H1 (cell line): ENCODE measurements around the gene TIMM8B. TPM values are rescaled to one million over a fixed set of nuclear protein-coding genes. Genes with fewer than 3 reads are reported as not detected.

Experiments used
- CTCF ChIA-PET: fragments of 300-600 bp; sonication (Branson Sonifier 250); formaldehyde crosslinking; loops from one replicate; lab custom pipeline; 2021; ENCODE audit not compliant: partially characterized antibody; lab: Charles Lee
- POLR2A ChIA-PET: fragments of 300-600 bp; sonication (Branson Sonifier 250); formaldehyde crosslinking; loops from one replicate; lab custom pipeline; 2021; ENCODE audit warnings: inconsistent platforms; ENCODE audit not compliant: partially characterized antibody; lab: Charles Lee
- DNase-seq, 2 experiments: peaks; one replicate each; pipeline versions ENCODE4 v3.0.0 to v3.0.0-alpha.2; 2010 to 2022; ENCODE audit warnings: low spot score in 2 of 2, low read depth in 1 of 2, mixed read lengths in 1 of 2
- FAIRE-seq: peaks from 2 replicates; lab custom pipeline; 2011; peaks lifted over from hg19 to GRCh38; lab: Jason Lieb, UNC
- H2AFZ ChIP-seq: 2 replicates; pipeline ENCODE4 v1.8.1; 2012; ENCODE audit warnings: low read length, inconsistent platforms
- H2AK5ac ChIP-seq: 2 replicates; pipeline ENCODE4 v1.6.1; 2013; ENCODE audit warnings: low read depth, low read length
- H2BK120ac ChIP-seq: replicated peaks from 2 replicates; pipeline ENCODE3; 2013; ENCODE audit warnings: low read depth, low read length, inconsistent platforms
- H2BK12ac ChIP-seq: 2 replicates; pipeline ENCODE4 v1.6.1; 2013; ENCODE audit warnings: low read depth, low read length
- H2BK15ac ChIP-seq: 2 replicates; pipeline ENCODE4 v1.6.1; 2013; ENCODE audit warnings: low read length
- H2BK20ac ChIP-seq: 2 replicates; pipeline ENCODE4 v1.6.1; 2013; ENCODE audit warnings: low read length
- H2BK5ac ChIP-seq: 2 replicates; pipeline ENCODE4 v1.6.1; 2013; ENCODE audit warnings: low read depth, low read length
- H3K14ac ChIP-seq: 2 replicates; pipeline ENCODE4 v1.6.1; 2013; ENCODE audit warnings: inconsistent platforms; ENCODE audit not compliant: insufficient read length
- H3K18ac ChIP-seq: 2 replicates; pipeline ENCODE4 v1.6.1; 2013; ENCODE audit warnings: low read length; ENCODE audit errors: extremely low read depth
- H3K23ac ChIP-seq: 2 replicates; pipeline ENCODE4 v1.6.1; 2013; ENCODE audit warnings: inconsistent platforms; ENCODE audit not compliant: insufficient read length
- H3K23me2 ChIP-seq: 2 replicates; pipeline ENCODE4 v1.6.1; 2013; ENCODE audit warnings: low read depth, low read length
- H3K27ac ChIP-seq: 2 replicates; pipeline ENCODE4 v1.6.1; 2011; ENCODE audit warnings: low read depth, low read length, inconsistent platforms
- H3K27me3 ChIP-seq, 4 experiments: replicated peaks in 1 of 4; 1 replicate in 1 of 4; 2 replicates in 3 of 4; pipeline versions ENCODE4 v1.6.1 to v1.8.1; 2011 to 2013; ENCODE audit warnings: low read length in 3 of 4, mild to moderate bottlenecking in 3 of 4, inconsistent platforms in 2 of 4, mixed read lengths in 2 of 4, moderate library complexity in 1 of 4; ENCODE audit not compliant: control insufficient read depth in 3 of 4, insufficient read depth in 3 of 4; ENCODE audit errors: extremely low read depth in 1 of 4
- H3K36me3 ChIP-seq, 4 experiments: 2 replicates each; pipeline versions ENCODE4 v1.6.1 to v1.8.1; 2011 to 2013; ENCODE audit warnings: mild to moderate bottlenecking in 4 of 4, low read length in 3 of 4, moderate library complexity in 2 of 4, control low read depth in 1 of 4, inconsistent platforms in 1 of 4; ENCODE audit not compliant: insufficient read depth in 4 of 4, control insufficient read depth in 2 of 4
- H3K4ac ChIP-seq: replicated peaks from 2 replicates; pipeline ENCODE3; 2013; ENCODE audit warnings: low read length, low read depth, mixed read lengths, inconsistent platforms; ENCODE audit not compliant: insufficient read length
- H3K4me1 ChIP-seq, 4 experiments: replicated peaks in 1 of 4; 1 replicate in 1 of 4; 2 replicates in 3 of 4; pipeline versions ENCODE4 v1.6.1 to v1.8.1; 2011 to 2013; ENCODE audit warnings: low read length in 3 of 4, inconsistent platforms in 2 of 4, mixed read lengths in 1 of 4; ENCODE audit not compliant: insufficient read depth in 4 of 4, control insufficient read depth in 3 of 4
- H3K4me2 ChIP-seq, 2 experiments: 2 replicates each; pipeline versions ENCODE4 v1.6.1 to v1.8.1; 2011 to 2013; ENCODE audit warnings: low read depth in 2 of 2, low read length in 2 of 2, control low read depth in 1 of 2, inconsistent platforms in 1 of 2, mild to moderate bottlenecking in 1 of 2; ENCODE audit not compliant: insufficient read depth in 1 of 2
- H3K4me3 ChIP-seq, 4 experiments: fragments of 200-600, 300-600 bp in 1 of 4; sonication (generic), shearing (Covaris generic), sonication (Bioruptor Twin) in 1 of 4; 2 replicates each; pipeline versions ENCODE4 v1.5.1 to v1.8.1; 2011 to 2016; ENCODE audit warnings: low read length in 4 of 4, low read depth in 3 of 4, control low read depth in 2 of 4, inconsistent platforms in 2 of 4, mild to moderate bottlenecking in 2 of 4, mixed read lengths in 1 of 4, moderate library complexity in 1 of 4; ENCODE audit not compliant: insufficient read depth in 2 of 4; ENCODE audit errors: extremely low read depth in 1 of 4
- H3K56ac ChIP-seq: replicated peaks from 2 replicates; pipeline ENCODE3; 2013; ENCODE audit warnings: low read depth, mild to moderate bottlenecking, mixed read lengths, low read length, inconsistent platforms; ENCODE audit not compliant: insufficient read length
- H3K79me1 ChIP-seq: 2 replicates; pipeline ENCODE4 v1.6.1; 2013; ENCODE audit warnings: low read depth, low read length, control low read depth
- H3K79me2 ChIP-seq, 2 experiments: 2 replicates each; pipeline versions ENCODE4 v1.6.1 to v1.8.1; 2012 to 2013; ENCODE audit warnings: low read length in 2 of 2, mild to moderate bottlenecking in 2 of 2, inconsistent platforms in 1 of 2; ENCODE audit not compliant: insufficient read depth in 2 of 2, control insufficient read depth in 1 of 2
- H3K9ac ChIP-seq, 4 experiments: replicated peaks in 1 of 4; 1 replicate in 1 of 4; 2 replicates in 3 of 4; pipeline versions ENCODE4 v1.6.1 to v1.8.1; 2011 to 2013; ENCODE audit warnings: low read depth in 3 of 4, low read length in 3 of 4, control low read depth in 2 of 4, mild to moderate bottlenecking in 2 of 4, moderate library complexity in 2 of 4, inconsistent platforms in 1 of 4; ENCODE audit errors: extremely low read depth in 1 of 4
- H3K9me3 ChIP-seq, 2 experiments: 2 replicates each; pipeline versions ENCODE4 v1.6.1 to v1.8.1; 2012 to 2013; ENCODE audit warnings: mild to moderate bottlenecking in 2 of 2, moderate library complexity in 2 of 2, control low read depth in 1 of 2, inconsistent platforms in 1 of 2, low read depth in 1 of 2, low read length in 1 of 2, mixed read lengths in 1 of 2; ENCODE audit not compliant: insufficient read depth in 2 of 2
- H4K20me1 ChIP-seq, 2 experiments: replicated peaks in 1 of 2; 2 replicates each; pipeline versions ENCODE3 to v1.8.1; 2011 to 2013; ENCODE audit warnings: inconsistent platforms in 2 of 2, low read length in 2 of 2, mild to moderate bottlenecking in 1 of 2; ENCODE audit not compliant: insufficient read depth in 2 of 2, control insufficient read depth in 1 of 2
- H4K5ac ChIP-seq: 2 replicates; pipeline ENCODE4 v1.6.1; 2013; ENCODE audit warnings: low read length, low read depth, mixed read lengths, inconsistent platforms; ENCODE audit not compliant: insufficient read length
- H4K8ac ChIP-seq: 2 replicates; pipeline ENCODE4 v1.8.0; 2013; ENCODE audit warnings: mild to moderate bottlenecking, moderate library complexity, low read length, inconsistent platforms; ENCODE audit not compliant: insufficient read depth; ENCODE audit errors: extremely low read depth
- H4K91ac ChIP-seq: replicated peaks from 2 replicates; pipeline ENCODE3; 2013; ENCODE audit warnings: low read length, mixed read lengths, inconsistent platforms; ENCODE audit not compliant: insufficient read length
- BCL11A ChIP-seq, 2 experiments: IDR thresholded peaks; one replicate each; pipeline ENCODE4 v1.6.1; 2011; ENCODE audit warnings: low read depth in 2 of 2, low read length in 2 of 2, mild to moderate bottlenecking in 2 of 2
- CBX8 ChIP-seq: fragments of 300-800, 300-1000 bp; sonication (generic); IDR thresholded peaks from 2 replicates; pipeline ENCODE4 v1.7.1; 2016; ENCODE audit warnings: low read depth, low read length, borderline replicate concordance
- CREB1 ChIP-seq: IDR thresholded peaks from 2 replicates; pipeline ENCODE4 v1.6.1; 2012; ENCODE audit warnings: inconsistent platforms
- EZH2 ChIP-seq: fragments of 200-600 bp; sonication (generic); IDR thresholded peaks from 2 replicates; pipeline ENCODE4 v1.7.1; 2012; ENCODE audit warnings: low read depth, mild to moderate bottlenecking, moderate library complexity, low read length, inconsistent platforms; ENCODE audit not compliant: severe bottlenecking
- KDM4A ChIP-seq: IDR thresholded peaks from one replicate; pipeline ENCODE4 v1.7.1; 2012; ENCODE audit warnings: low read depth, mild to moderate bottlenecking, moderate library complexity, low read length, inconsistent platforms; ENCODE audit not compliant: severe bottlenecking
- PHF8 ChIP-seq: fragments of 200-600 bp; sonication (generic); conservative IDR thresholded peaks from 2 replicates; pipeline ENCODE4 v1.7.1; 2012; ENCODE audit warnings: low read depth, mild to moderate bottlenecking, inconsistent platforms, low read length, moderate library complexity
- POLR2A ChIP-seq, 2 experiments: IDR thresholded peaks; 1 replicate in 1 of 2; 2 replicates in 1 of 2; pipeline ENCODE4 v1.6.1; 2011; ENCODE audit warnings: low read depth in 2 of 2, low read length in 2 of 2, mild to moderate bottlenecking in 2 of 2; ENCODE audit errors: control extremely low read depth in 1 of 2
- POU5F1 ChIP-seq: IDR thresholded peaks from 2 replicates; pipeline ENCODE4 v1.6.1; 2011; ENCODE audit warnings: low read depth, mild to moderate bottlenecking, low read length, moderate library complexity
- RAD21 ChIP-seq, 2 experiments: IDR thresholded peaks in 1 of 2; conservative IDR thresholded peaks in 1 of 2; 2 replicates each; pipeline ENCODE4 v1.6.1; 2011; ENCODE audit warnings: low read depth in 2 of 2, low read length in 2 of 2, improper control_type of control experiment in 1 of 2, inconsistent platforms in 1 of 2, mild to moderate bottlenecking in 1 of 2, moderate library complexity in 1 of 2
- RFX5 ChIP-seq: IDR thresholded peaks from 2 replicates; pipeline ENCODE4 v1.6.1; 2011; ENCODE audit warnings: low read depth, low read length, improper control_type of control experiment, borderline replicate concordance
- whole genome bisulfite sequencing, 2 experiments: shearing (Covaris generic) in 1 of 2; methylation state at CpG; one replicate each; pipeline versions ENCODE4 v1.1.6 to v1.1.7; 2013 to 2015; ENCODE audit warnings: low lambda C conversion rate in 2 of 2, mixed read lengths in 2 of 2, inconsistent platforms in 1 of 2, low coverage in 1 of 2, missing lambda C conversion rate in 1 of 2; ENCODE audit not compliant: insufficient replicate concordance in 2 of 2, insufficient coverage in 1 of 2, insufficient read length in 1 of 2; ENCODE audit errors: extremely low coverage in 1 of 2, missing lambda C conversion rate in 1 of 2; 5-methylcytosine and 5-hydroxymethylcytosine counted together
- polyA plus RNA-seq, 7 experiments: library from polyadenylated mRNA; depleted of rRNA in 3 of 7; stranded (reverse) in 5 of 7; unstranded in 2 of 7; fragments of >200 nt in 5 of 7; fragments of 200-250 nt in 2 of 7; gene quantifications; 1 replicate in 5 of 7; 2 replicates in 1 of 7; 4 replicates in 1 of 7; pipeline versions ENCODE4 v1.2.1 to v1.2.3, GENCODE V29; 2011 to 2013; ENCODE audit warnings: missing spikeins in 2 of 7, mixed read lengths in 2 of 7
- total RNA-seq: library from RNA; stranded (reverse); fragmentation: NEBNext Ultra II Directional; extraction: Animal tissue kit (Norgen Biotek cat#: 25700); gene quantifications from 2 replicates; pipeline ENCODE4 v1.2.1, GENCODE V29; 2021
- TF ChIP-seq, protein P1 (sequence below), 3 experiments: IDR thresholded peaks; 1 replicate in 2 of 3; 2 replicates in 1 of 3; pipeline versions ENCODE4 v1.5.1 to v1.6.1; 2011; ENCODE audit warnings: low read length in 3 of 3, mild to moderate bottlenecking in 3 of 3, inconsistent platforms in 2 of 3, low read depth in 1 of 3, moderate library complexity in 1 of 3; ENCODE audit not compliant: insufficient read depth in 1 of 3; ENCODE audit errors: control extremely low read depth in 1 of 3

TIMM8B gene
- total and polyA plus RNA-seq, 2 of the 8 experiments (the other 6 are each of a cell fraction or from before 2014, with no cell fraction given) = 93.7 to 143 TPM

DNA sequence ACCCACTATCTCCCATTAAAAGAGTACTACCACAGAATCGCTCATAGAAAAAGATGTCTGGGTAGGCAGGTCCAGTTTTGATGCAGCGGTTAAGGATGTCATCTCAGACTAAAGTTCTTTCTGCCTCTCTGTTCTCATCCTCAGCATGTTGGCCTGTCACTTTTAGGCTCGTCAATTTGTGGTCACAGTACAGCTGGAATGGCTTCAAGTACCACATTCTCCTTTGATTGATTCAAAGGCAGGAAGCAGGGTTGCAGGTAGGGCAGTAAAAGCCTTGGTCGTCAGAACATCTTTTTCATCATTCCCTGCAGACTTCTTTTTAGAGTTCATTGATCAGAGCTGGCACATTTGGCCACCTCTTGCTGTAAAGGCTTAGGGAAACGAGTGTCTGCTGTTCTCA, 28.8 kb upstream of the TIMM8B start:
- Histone ChIP-seq H3K9ac (no peak overlapping the region), H3K27ac (no peak overlapping the region), H3K4me1 (no peaks in the 10 kb centered on the region), H3K79me1 (no peaks in the 10 kb centered on the region), H2BK5ac (no peak overlapping the region), H4K20me1 (no peaks in the 10 kb centered on the region), H3K56ac (no peak overlapping the region), H3K14ac (no peak overlapping the region), H2BK20ac (no peak overlapping the region), H4K5ac (no peak overlapping the region), H2BK120ac (no peak overlapping the region), H2AK5ac (no peak overlapping the region), H3K27me3 (no peaks in the 10 kb centered on the region), H2AFZ (no peak overlapping the region)
- CTCF ChIA-PET = interaction anchor here (0.6 to 9.3 kb wide), 8 partner anchors 13 to 779 kb away, joined by 3 to 104 read pairs (median 4); partner anchors contain the start of gene BCO2
- WGBS, 2 experiments = 84% methylated on average over 5 of the region's 5 CpGs; no CpG with 5 or more reads in 1 of the 2 experiments
- DNase-seq = no peak
- FAIRE-seq = no peak
- TF ChIP-seq PHF8 (no peak), RAD21 (IDR thresholded peaks at IDR 0.05 in 1 of 2, conservative IDR thresholded peaks at IDR 0.05 in 1 of 2; ENCODE audit: low read depth in 2 of 2, low read length in 2 of 2) (no peak), BCL11A (IDR thresholded peaks at IDR 0.05; ENCODE audit: low read depth in 2 of 2, low read length in 2 of 2) (no peak), KDM4A (no peak), CBX8 (no peak), RFX5 (no peak), POU5F1 (no peak), CREB1 (no peak), EZH2 (no peak), POLR2A (IDR thresholded peaks at IDR 0.05; ENCODE audit: control extremely low read depth in 1 of 2, low read depth in 2 of 2, low read length in 2 of 2) (no peak)
- TF ChIP-seq, protein P1, sequence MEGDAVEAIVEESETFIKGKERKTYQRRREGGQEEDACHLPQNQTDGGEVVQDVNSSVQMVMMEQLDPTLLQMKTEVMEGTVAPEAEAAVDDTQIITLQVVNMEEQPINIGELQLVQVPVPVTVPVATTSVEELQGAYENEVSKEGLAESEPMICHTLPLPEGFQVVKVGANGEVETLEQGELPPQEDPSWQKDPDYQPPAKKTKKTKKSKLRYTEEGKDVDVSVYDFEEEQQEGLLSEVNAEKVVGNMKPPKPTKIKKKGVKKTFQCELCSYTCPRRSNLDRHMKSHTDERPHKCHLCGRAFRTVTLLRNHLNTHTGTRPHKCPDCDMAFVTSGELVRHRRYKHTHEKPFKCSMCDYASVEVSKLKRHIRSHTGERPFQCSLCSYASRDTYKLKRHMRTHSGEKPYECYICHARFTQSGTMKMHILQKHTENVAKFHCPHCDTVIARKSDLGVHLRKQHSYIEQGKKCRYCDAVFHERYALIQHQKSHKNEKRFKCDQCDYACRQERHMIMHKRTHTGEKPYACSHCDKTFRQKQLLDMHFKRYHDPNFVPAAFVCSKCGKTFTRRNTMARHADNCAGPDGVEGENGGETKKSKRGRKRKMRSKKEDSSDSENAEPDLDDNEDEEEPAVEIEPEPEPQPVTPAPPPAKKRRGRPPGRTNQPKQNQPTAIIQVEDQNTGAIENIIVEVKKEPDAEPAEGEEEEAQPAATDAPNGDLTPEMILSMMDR (IDR thresholded peaks at IDR 0.05; ENCODE audit: control extremely low read depth in 1 of 3, insufficient read depth in 1 of 3, low read depth in 1 of 3, low read length in 3 of 3) = no peak
- TF ChIP-seq, all 59 proteins: peak for 0
- Histone ChIP-seq H3K36me3 (no peaks in the 10 kb centered on the region), H4K91ac (no peak overlapping the region), H3K23me2 (no peaks in the 10 kb centered on the region), H3K4me3 (no peak overlapping the region), H3K4ac (no peak overlapping the region), H4K8ac (no peak overlapping the region), H3K18ac (no peak overlapping the region), H3K23ac (no peak overlapping the region), H3K9me3 (no peaks in the 10 kb centered on the region), H2BK15ac (no peak overlapping the region), H2BK12ac (no peak overlapping the region), H3K4me2 (no peak overlapping the region), H3K79me2 (no peaks in the 10 kb centered on the region)
- POLR2A ChIA-PET = no interaction called here
